ENCODE results near the gene DLG2.
"Not testable (repeated sequence)": the region's sequence is repeated elsewhere in the genome, so short reads cannot be mapped to it uniquely, and the experiment has no call there.

The DLG2 gene

GRCh38 chr11:85444479-85444878 is 182.7 kb downstream of the DLG2 start:
- DNase-seq (ENCODE audit: low spot score): no peak

GRCh38 chr11:85440273-85440672 is 186.9 kb downstream of the DLG2 start:
- DNase-seq (ENCODE audit: low spot score): no peak

DNA sequence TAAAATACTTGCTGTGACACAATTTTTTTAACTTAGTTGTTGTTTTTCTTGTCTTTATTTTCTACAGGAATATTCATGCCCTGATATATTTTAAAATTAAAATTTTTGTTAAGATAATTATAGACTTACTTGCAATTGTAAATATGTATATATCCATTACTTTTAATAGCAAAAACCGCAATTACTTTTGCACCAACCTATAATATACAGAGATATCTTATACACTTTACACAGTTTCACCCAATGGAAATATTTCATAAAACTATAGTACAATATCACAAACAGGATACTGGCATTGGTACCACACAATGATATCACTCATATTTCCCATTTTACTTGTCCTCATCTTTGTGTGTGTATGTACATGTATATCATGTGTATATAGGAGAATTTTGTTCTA is 188.8 kb downstream of the DLG2 start:
- no peak for DNase-seq (ENCODE audit: low spot score)

DNA sequence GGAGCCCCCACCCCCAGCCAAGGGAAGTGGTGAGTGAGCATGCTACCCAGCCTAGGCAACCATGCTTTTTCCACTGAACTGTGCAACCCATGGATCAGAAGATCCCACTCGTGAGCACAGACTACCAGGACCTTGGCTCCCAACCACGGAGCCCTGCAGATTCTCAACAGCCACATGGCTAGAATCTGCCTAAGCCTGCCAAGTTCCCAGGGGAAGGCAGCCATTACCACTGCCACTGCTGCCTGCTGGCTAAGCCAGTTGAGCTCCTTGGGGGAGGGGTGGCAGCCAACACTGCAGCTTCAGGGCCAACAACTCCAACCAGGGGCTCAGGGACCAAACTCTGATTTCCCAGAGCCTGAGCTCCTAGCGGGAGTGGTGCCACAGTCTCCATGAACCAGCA is 195.8 kb downstream of the DLG2 start:
- peak; percentile 51 for DNase-seq (ENCODE audit: low spot score)

DNA sequence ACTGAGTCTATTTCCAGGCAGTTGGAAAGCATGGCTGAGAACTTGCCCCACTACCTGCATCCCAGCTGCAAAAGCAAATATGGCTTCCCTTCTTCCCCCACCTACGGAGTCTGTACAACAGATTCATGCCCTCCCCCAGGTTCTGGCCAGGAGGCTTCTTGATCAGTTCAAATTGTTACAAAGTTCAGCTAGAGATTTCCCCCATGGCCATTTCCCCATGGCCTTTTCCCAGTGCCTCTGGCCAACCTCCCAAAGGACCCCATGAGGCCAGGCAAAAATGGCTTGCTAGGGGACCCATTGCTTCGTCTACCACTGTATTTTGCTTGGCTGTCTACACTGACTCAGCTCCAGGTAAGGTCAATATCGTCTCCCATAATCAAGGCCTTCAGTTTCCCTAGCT is 203.3 kb downstream of the DLG2 start:
- no peak for DNase-seq (ENCODE audit: low spot score)

GRCh38 chr11:85423316-85423715 is 203.8 kb downstream of the DLG2 start:
- DNase-seq (ENCODE audit: low spot score): no peak

DNA sequence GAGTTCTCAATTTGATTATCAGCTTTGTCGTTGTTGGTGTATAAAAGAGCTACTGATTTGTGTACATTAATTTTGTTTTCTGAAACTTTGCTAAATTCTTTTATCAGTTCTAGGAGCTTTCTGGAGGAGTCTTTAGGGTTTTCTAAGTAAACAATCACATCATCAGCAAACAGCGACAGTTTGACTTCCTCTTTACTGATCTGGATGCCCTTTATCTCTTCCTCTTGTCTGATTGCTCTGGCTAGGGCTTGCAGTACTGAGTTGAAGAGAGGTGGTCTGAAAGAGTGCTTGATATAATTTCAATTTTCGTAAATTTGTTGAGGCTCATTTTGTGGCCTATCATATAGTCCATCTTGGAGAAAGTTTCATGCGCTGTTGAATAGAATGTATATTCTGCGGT is 213.0 kb downstream of the DLG2 start:
- DNase-seq (ENCODE audit: low spot score): no peak

DNA sequence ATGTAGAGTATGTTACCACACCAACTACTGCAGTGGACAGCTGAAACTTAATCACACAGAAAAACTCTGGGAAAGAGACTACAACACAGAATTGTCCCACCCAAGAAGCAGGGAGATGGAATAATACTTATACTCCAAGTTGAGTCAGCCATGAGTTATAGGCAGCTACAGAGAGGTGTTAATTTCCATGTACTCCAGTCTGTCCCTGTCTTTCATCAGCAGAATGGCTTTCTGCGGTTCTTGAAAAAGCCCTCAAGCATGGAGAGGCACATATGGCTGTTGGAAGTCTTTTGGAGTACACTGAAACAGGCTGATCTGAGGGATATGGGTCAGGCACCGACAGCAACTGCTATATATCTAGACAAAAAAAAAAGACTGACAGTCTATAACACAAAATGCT is 219.5 kb downstream of the DLG2 start:
- DNase-seq (ENCODE audit: low spot score): no peak

- no peak for DNase-seq (ENCODE audit: low spot score)
Measured at GRCh38 chr11:85406841-85407240, 220.3 kb downstream of the DLG2 start.

DNA sequence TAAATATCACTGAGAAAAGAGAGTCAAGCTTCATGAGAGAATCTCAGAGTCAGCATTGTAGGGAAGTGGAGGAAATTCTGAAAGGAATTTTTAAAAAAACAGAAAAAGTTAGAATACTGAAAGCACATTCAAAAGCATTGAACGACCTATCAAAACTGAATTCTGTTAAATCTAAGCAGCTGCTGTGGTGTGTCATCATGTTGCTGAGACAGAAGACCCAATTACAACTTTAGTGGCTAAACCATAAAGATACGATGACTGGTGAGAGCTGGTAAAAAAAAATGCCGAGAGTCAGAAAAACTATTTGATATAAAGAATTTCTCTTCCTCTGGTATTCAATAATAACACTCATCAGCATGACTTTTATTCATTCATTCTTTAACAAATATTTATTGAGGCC is 220.8 kb downstream of the DLG2 start:
- DNase-seq (ENCODE audit: low spot score): no peak

GRCh38 chr11:85395515-85396055 is 231.6 kb downstream of the DLG2 start:
- DNase-seq (ENCODE audit: low spot score): not testable (repeated sequence)

GRCh38 chr11:85394283-85394682 is 232.9 kb downstream of the DLG2 start:
- no peak for DNase-seq (ENCODE audit: low spot score)

GRCh38 chr11:85391141-85391540 is 236.0 kb downstream of the DLG2 start:
- DNase-seq (ENCODE audit: low spot score): no peak

DNA sequence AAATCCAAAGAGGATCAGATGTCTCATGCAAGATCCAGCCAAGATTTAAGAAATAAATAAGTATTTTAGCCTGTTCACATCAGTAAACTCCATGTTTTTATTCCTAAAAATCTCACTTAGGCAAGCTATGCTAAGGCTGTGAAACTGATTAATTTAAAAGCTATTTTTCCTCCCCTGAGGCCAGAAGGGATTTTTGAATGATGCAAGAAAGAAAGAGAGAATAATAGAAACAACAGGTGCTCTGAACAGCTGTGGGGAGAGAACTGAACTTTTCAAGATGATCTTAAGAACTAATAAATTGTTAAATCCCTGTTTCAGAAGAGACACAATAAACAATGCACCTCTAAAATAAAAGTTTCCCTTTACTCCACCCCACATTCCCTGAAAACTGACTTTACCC is 241.6 kb downstream of the DLG2 start:
- no peak for DNase-seq (ENCODE audit: low spot score)

DNA sequence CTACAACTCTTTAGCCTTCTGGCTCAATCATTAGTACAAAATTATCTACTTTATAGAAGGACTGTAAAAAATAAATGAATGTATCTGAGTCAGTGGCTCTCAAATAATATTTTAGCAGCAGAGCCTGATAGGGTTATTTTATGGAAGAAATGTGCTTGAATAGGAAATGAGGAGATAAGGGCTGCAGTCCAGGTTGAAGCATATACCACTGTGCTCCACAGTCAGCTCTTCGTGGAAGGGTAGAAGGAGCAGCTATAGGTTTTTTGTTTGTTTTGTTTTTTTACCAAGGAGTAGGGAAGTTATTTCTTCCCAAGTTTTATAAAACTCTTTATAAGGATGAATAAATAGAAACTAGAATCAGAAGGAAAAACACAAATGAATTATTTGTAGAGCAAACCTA is 242.0 kb downstream of the DLG2 start:
- no peak for DNase-seq (ENCODE audit: low spot score)

- DNase-seq (ENCODE audit: low spot score): no peak
Measured at GRCh38 chr11:85379066-85379465, 248.1 kb downstream of the DLG2 start.

DNA sequence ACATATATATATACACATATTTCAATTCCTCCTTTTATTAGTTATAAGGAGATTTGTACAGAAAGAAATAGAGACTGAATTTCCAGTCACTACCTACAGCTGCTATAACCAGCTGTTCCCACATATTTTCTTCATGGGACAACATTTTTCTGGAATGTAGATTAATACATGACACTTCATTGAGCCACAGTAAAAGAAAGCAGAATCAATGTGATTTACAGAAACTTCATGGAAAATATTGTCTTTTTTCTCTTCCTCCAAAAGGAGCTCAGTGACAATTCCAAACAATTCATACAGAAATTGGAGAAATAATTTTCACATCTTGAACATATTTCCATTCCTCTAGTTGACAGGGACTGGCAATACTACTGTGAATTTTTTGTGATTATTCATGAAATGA is 249.2 kb downstream of the DLG2 start:
- no peak for DNase-seq (ENCODE audit: low spot score)

DNA sequence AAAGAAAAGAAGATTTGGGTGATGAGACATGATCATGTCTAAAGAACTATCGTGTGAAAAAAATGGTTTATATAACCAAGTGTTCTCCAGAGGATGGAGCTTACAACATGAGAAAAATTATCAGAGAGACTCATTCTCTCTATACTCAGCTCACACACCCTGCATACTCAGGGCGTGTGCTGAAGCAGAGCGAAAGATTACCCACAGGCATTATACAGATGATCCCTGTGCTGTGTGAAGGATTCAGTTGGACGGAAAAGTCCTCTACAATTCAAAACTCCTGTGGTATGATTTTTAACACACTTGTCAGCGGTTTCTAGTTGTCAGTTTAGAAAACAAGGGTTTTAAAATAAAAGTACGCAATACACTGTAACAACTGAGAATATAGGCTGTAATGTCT is 267.3 kb downstream of the DLG2 start:
- peak; percentile 30 for DNase-seq (ENCODE audit: low spot score)

DNA sequence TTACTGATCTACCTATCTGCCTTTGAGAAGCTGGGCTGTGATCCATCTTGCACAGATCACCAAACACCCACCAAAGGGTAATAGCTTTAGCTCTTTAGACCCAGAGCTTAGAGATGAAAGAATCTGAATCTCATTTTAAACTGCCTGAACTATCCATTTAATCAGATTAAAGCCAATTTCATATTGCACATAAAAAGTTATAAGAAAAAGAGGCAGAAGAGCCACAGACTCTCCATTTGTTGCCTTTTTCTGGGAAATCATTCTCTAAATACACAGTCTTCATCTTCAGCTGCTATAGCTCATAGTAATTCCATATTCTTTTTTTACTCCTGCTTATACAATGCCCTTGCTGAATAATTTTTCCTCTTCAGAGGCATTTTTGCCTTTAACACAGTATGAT is 271.2 kb downstream of the DLG2 start:
- DNase-seq (ENCODE audit: low spot score): no peak

DNA sequence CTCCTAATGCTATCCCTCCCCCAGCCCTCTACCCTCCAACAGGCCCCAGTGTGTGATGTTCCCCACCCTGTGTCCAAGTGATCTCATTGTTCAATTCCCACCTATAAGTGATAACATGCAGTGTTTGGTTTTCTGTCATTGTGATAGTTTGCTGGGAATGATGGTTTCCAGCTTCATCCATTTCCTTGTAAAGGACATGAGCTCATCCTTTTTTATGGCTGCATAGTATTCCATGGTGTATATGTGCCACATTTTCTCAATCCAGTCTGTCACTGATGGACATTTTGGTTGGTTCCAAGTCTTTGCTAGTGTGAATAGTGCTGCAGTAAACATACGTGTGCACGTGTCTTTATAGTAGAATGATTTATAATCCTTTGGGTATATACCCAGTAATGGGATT is 277.6 kb downstream of the DLG2 start:
- DNase-seq (ENCODE audit: low spot score): not testable (repeated sequence)

GRCh38 chr11:85348945-85349344 is 278.2 kb downstream of the DLG2 start:
- DNase-seq (ENCODE audit: low spot score): no peak

- DNase-seq (ENCODE audit: low spot score): no peak
Measured at GRCh38 chr11:85347291-85347690, 279.9 kb downstream of the DLG2 start.

GRCh38 chr11:85346484-85346883 is 280.7 kb downstream of the DLG2 start:
- DNase-seq (ENCODE audit: low spot score): no peak

GRCh38 chr11:85340846-85341245 is 286.3 kb downstream of the DLG2 start:
- DNase-seq (ENCODE audit: low spot score): not testable (repeated sequence)

- no peak for DNase-seq (ENCODE audit: low spot score)
Measured at GRCh38 chr11:85318573-85318972, 308.6 kb downstream of the DLG2 start.

Data from D341Med (cell line).